T-helper 1 cell treated with Interleukin-12 subunit alpha and Interleukin-12 subunit beta and Interleukin-4 antibody, amounts not matched to agents 30 ng/mL and 1 ng/mL, for 36 hours (primary cell): Measurements from ENCODE around the gene NAP1L5. TPM values are rescaled to one million over a fixed set of nuclear protein-coding genes. Genes with fewer than 3 reads are reported as not detected.

Source experiments
- intact Hi-C: fragments of 100-400 bp; cut with micrococcal nuclease; formaldehyde crosslinking; loops from one replicate; pipeline ENCODE4 v1.15.1; 2024
- total RNA-seq: library from RNA; stranded (reverse); gene quantifications from 2 replicates; pipeline ENCODE4 v1.2.3, GENCODE V29; 2022

The NAP1L5 gene
- total RNA-seq, 1 donor from 2014 or later = 4.6 TPM

- intact Hi-C loops = no loop called here
Measured at GRCh38 chr4:88661739-88662138, 35.9 kb downstream of the NAP1L5 start.

DNA sequence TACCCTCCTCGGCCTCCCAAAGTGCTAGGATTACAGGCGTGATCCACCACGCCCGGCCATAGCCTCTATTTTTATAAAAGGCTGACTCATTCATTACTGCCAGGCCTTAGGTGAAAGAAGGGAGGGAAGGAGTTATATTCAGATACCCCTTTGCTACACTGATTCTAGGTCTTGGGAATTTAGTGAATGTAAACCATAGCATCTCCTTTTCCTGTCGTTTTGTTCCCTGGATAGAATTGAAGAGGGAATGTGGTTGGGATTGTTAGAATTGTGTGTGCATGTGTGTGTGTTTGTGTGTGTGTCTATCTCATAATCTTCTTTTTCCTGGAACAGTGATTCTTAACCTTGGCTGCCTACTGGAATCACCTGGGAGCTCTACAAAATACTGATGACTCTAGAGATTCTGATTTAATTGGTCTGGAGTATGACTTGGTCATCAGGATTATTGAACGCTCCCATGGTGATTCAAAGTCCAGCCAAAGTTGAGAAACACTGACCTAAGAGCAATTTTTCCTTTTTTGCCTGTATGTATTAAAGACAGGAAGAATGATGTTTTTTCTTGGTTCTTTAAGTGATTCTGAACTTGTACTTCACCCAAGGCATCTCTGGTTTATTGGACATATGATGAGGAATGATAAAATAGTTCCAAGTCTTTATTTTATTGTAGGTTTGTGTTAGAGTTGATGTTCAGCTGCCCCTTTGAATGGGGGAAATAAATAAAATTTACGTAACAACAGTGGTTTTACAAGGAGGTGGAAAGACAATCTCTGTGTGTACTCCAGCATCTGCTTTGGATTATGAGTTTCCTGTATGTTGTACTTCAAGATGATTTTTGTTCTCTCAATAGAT, 37.0 kb downstream of the NAP1L5 start:
- intact Hi-C loops = no loop called here

DNA sequence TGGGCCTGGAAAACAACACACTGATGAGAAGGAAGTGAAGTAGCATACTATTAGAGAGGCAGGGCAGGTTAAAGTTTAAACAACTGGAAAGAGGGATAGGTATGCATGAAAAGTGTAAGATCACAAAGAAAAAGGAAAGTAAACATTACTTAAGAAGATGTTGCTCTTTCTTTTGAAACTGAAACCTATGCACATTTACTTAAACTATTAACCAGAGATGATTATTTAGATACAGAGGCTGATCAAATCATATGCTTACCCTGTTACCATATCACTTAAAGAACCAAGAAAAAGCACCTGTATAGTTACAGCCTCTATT, 37.8 kb downstream of the NAP1L5 start:
- intact Hi-C loops = loop anchor here (1.0 to 2.0 kb wide), 4 partner anchors 67 to 447 kb away; no protein-coding TSS in a partner anchor

DNA sequence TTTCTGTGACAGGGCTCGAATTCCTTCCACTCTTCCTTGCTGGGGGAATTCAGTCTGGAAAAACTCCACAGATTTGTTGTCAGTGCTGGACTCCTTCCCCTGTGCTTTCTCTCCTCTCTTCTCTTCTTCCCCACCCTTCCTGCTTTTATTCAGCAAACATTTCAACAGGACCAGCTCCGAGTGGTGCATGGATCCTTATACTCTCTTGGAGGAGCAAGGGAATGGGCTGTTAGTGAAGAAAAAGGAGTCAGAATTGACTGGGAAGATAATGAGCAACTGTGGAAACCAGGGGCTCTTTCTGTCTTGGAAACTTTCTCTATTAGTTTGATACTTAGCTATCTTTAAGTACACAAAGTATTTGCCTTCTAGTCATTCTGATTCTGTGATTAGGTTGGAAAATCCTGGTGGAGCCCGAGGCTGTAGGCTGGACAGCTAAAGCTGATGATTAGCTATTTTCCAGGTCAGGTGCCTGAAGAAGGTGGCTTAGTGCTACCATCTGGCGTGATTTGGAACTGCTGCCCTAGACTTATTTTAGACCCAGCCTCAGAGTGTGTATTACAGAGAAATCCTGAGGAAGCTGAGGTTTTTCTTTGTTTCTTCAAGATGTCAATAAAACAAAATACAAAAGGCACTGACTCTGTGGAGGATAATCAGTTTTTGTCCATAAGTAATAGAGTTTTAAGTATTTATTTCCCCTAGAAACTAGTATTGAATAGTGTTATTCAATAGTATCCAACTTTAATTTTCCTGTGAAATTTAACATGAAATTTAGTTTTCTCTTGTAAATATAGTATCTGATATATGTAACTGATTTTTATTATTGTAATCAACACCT, 38.4 kb downstream of the NAP1L5 start:
- intact Hi-C loops = loop anchor here (1.0 to 2.0 kb wide), 4 partner anchors 66 to 446 kb away; no protein-coding TSS in a partner anchor

DNA sequence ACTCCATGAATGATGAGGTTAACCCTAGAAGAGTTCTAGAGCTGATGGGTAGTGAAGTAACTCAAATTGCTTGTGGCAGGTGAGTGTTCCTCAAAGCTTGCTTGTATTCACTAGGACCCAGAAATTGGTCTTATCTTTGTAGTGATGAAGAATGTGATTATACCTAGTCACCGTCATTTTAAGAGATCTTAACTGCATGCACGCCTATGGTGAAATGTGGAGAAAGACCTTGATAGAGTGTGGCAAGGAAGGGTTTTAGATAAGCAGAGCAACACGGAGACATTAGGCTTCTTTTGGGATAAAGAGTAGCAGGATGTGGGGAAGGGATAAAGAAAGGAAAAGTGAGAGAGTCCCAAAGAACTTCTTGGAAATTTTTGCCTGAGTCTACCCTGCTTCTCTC, 42.4 kb downstream of the NAP1L5 start:
- intact Hi-C loops = no loop called here

GRCh38 chr4:88653371-88653946, 44.2 kb downstream of the NAP1L5 start:
- intact Hi-C loops = no loop called here

- intact Hi-C loops = no loop called here
Measured at GRCh38 chr4:88649716-88650115, 47.9 kb downstream of the NAP1L5 start.

- intact Hi-C loops = no loop called here
Measured at GRCh38 chr4:88646528-88647280, 50.9 kb downstream of the NAP1L5 start.

GRCh38 chr4:88645994-88646393, 51.6 kb downstream of the NAP1L5 start:
- intact Hi-C loops = no loop called here

Other genes starting within 250 kb of the NAP1L5 start
- gene HERC5, start 240.7 kb downstream of the NAP1L5 start, total RNA-seq = 57.7 and 59.0 TPM in 2 replicates
- 47.4 and 53.5 TPM in 2 replicates for gene PYURF, start 174.1 kb downstream of the NAP1L5 start, total RNA-seq
- gene HERC3, start 105.3 kb downstream of the NAP1L5 start, total RNA-seq = 25.6 and 33.2 TPM in 2 replicates